ENCODE measurements around the gene FAM25A.
"Not testable (repeated sequence)": the region's sequence is repeated elsewhere in the genome, so short reads cannot be mapped to it uniquely, and the experiment has no call there.

The FAM25A gene

GRCh38 chr10:87020056-87020455 is at the start of gene FAM25A:
FAM25A (plus strand) TSS chr10:87020294; CDS start chr10:87020325, 31 bp downstream.
- not testable (repeated sequence) for H3K4me1 ChIP-seq (ENCODE audit: insufficient read depth, poor library complexity, severe bottlenecking); H3K36me3 ChIP-seq (ENCODE audit: low read depth); H3K27ac ChIP-seq (ENCODE audit: poor library complexity, severe bottlenecking); H3K9me3 ChIP-seq (ENCODE audit: severe bottlenecking); ATAC-seq (ENCODE audit: low read depth); DNase-seq (ENCODE audit: low spot score); H3K27me3 ChIP-seq (ENCODE audit: insufficient read depth, poor library complexity, severe bottlenecking); H3K4me3 ChIP-seq (ENCODE audit: severe bottlenecking)

GRCh38 chr10:86970982-86971231 is 49.2 kb upstream of the FAM25A start:
- Histone ChIP-seq H3K4me1 (ENCODE audit: insufficient read depth, poor library complexity, severe bottlenecking) (peaks cover 31% of the 10 kb centered on the region), H3K4me3 (ENCODE audit: severe bottlenecking) (peak overlapping the region; percentile 53), H3K9me3 (ENCODE audit: severe bottlenecking) (no peaks in the 10 kb centered on the region), H3K27me3 (ENCODE audit: insufficient read depth, poor library complexity, severe bottlenecking) (no peaks in the 10 kb centered on the region), H3K27ac (ENCODE audit: poor library complexity, severe bottlenecking) (peak overlapping the region; percentile 92), H3K36me3 (ENCODE audit: low read depth) (no peaks in the 10 kb centered on the region)
- ATAC-seq (ENCODE audit: low read depth): no peak; the same call in 2 of the 3 replicates
- TF ChIP-seq CTCF (IDR thresholded peaks at IDR 0.05; ENCODE audit: poor library complexity, severe bottlenecking): no peak
- no peak for DNase-seq (ENCODE audit: low spot score)

GRCh38 chr10:86971232-86971991 is 48.7 kb upstream of the FAM25A start:
- peak overlapping the region; percentile 53 for H3K4me3 ChIP-seq (ENCODE audit: severe bottlenecking)
- peak; percentile 28 for ATAC-seq (ENCODE audit: low read depth)
- H3K27ac ChIP-seq (ENCODE audit: poor library complexity, severe bottlenecking): peak overlapping the region; percentile 92
- no peaks in the 10 kb centered on the region for H3K27me3 ChIP-seq (ENCODE audit: insufficient read depth, poor library complexity, severe bottlenecking)
- no peak for TF ChIP-seq CTCF (IDR thresholded peaks at IDR 0.05; ENCODE audit: poor library complexity, severe bottlenecking)
- DNase-seq (ENCODE audit: low spot score): peak; percentile 89
- H3K4me1 ChIP-seq (ENCODE audit: insufficient read depth, poor library complexity, severe bottlenecking): peaks cover 29% of the 10 kb centered on the region
- H3K9me3 ChIP-seq (ENCODE audit: severe bottlenecking): no peaks in the 10 kb centered on the region
- no peaks in the 10 kb centered on the region for H3K36me3 ChIP-seq (ENCODE audit: low read depth)

GRCh38 chr10:86972613-86973380 is 47.3 kb upstream of the FAM25A start:
- ATAC-seq (ENCODE audit: low read depth): no peak

GRCh38 chr10:86974484-86974883 is 45.6 kb upstream of the FAM25A start:
- Histone ChIP-seq H3K9me3 (ENCODE audit: severe bottlenecking) (no peaks in the 10 kb centered on the region), H3K27ac (ENCODE audit: poor library complexity, severe bottlenecking) (no peak overlapping the region), H3K4me1 (ENCODE audit: insufficient read depth, poor library complexity, severe bottlenecking) (peaks cover 18% of the 10 kb centered on the region), H3K27me3 (ENCODE audit: insufficient read depth, poor library complexity, severe bottlenecking) (no peaks in the 10 kb centered on the region), H3K4me3 (ENCODE audit: severe bottlenecking) (no peak overlapping the region), H3K36me3 (ENCODE audit: low read depth) (no peaks in the 10 kb centered on the region)
- ATAC-seq (ENCODE audit: low read depth) (no peak), DNase-seq (ENCODE audit: low spot score) (no peak)
- TF ChIP-seq CTCF (IDR thresholded peaks at IDR 0.05; ENCODE audit: poor library complexity, severe bottlenecking): no peak

More at GRCh38 chr10:86972613-86973380, 47.3 kb upstream of the FAM25A start:
- Histone ChIP-seq H3K4me1 (ENCODE audit: insufficient read depth, poor library complexity, severe bottlenecking) (peaks cover 20% of the 10 kb centered on the region), H3K27me3 (ENCODE audit: insufficient read depth, poor library complexity, severe bottlenecking) (no peaks in the 10 kb centered on the region), H3K36me3 (ENCODE audit: low read depth) (no peaks in the 10 kb centered on the region), H3K27ac (ENCODE audit: poor library complexity, severe bottlenecking) (peak overlapping the region; percentile 92), H3K9me3 (ENCODE audit: severe bottlenecking) (no peaks in the 10 kb centered on the region), H3K4me3 (ENCODE audit: severe bottlenecking) (no peak overlapping the region)
- TF ChIP-seq CTCF (IDR thresholded peaks at IDR 0.05; ENCODE audit: poor library complexity, severe bottlenecking): no peak
- DNase-seq (ENCODE audit: low spot score): no peak

All from RWPE2 (cell line).